Hepatocyte (in vitro differentiated cells): ENCODE results near the gene CBARP.

ENCODE experiments used
- CTCF ChIP-seq: fragments of 200-600 bp; sonication (generic); IDR thresholded peaks from 2 replicates; pipeline ENCODE4 v1.5.1; 2016; ENCODE audit warnings: antibody characterized with exemption, mild to moderate bottlenecking; ENCODE audit not compliant: poor library complexity
- EZH2 ChIP-seq: fragments of 200-600 bp; sonication (generic); IDR thresholded peaks from 2 replicates; pipeline ENCODE4 v1.6.1; 2016; ENCODE audit warnings: antibody characterized with exemption, mild to moderate bottlenecking, borderline replicate concordance

GRCh38 chr19:1240925-1241324 lies 3.1 kb upstream of the CBARP start:
- no peak for TF ChIP-seq CTCF
- TF ChIP-seq EZH2: no peak
